ENCODE measurements around the gene CHRNG.

Gene CHRNG

GRCh38 chr2:232539298-232540231 lies at the start of gene CHRNG:
Gene CHRNG, plus strand, starts transcription at chr2:232539692. Its CDS starts 56 bp downstream, at chr2:232539748.
- no peak for DNase-seq

GRCh38 chr2:232490221-232491138 lies 49.0 kb upstream of the CHRNG start:
- DNase-seq: no peak

- DNase-seq: no peak
These were observed 48.2 kb upstream of the CHRNG start for GRCh38 chr2:232491139-232491780.

- DNase-seq: no peak
These were observed 47.1 kb upstream of the CHRNG start for GRCh38 chr2:232492236-232492848.

GRCh38 chr2:232492963-232493700 lies 46.4 kb upstream of the CHRNG start:
- no peak for DNase-seq

GRCh38 chr2:232493701-232494474 lies 45.6 kb upstream of the CHRNG start:
- DNase-seq: no peak

GRCh38 chr2:232494542-232494941 lies 45.0 kb upstream of the CHRNG start:
- no peak for DNase-seq

GRCh38 chr2:232495292-232495691 lies 44.2 kb upstream of the CHRNG start:
- no peak for DNase-seq

GRCh38 chr2:232496501-232497270 lies 42.8 kb upstream of the CHRNG start:
- DNase-seq: no peak

- no peak for DNase-seq
These were observed 42.1 kb upstream of the CHRNG start for GRCh38 chr2:232497348-232497747.

GRCh38 chr2:232498452-232498851 lies 41.0 kb upstream of the CHRNG start:
- DNase-seq: no peak

GRCh38 chr2:232501331-232501771 lies 38.1 kb upstream of the CHRNG start:
- no peak for DNase-seq

GRCh38 chr2:232501794-232502390 lies 37.6 kb upstream of the CHRNG start:
- DNase-seq: no peak

- peak; percentile 25 for DNase-seq
These were observed 37.0 kb upstream of the CHRNG start for GRCh38 chr2:232502511-232502910.

GRCh38 chr2:232502911-232503808 lies 36.3 kb upstream of the CHRNG start:
- peak; percentile 52 for DNase-seq

- DNase-seq: no peak
These were observed 35.6 kb upstream of the CHRNG start for GRCh38 chr2:232503809-232504323.

GRCh38 chr2:232504438-232504837 lies 35.1 kb upstream of the CHRNG start:
- no peak for DNase-seq

GRCh38 chr2:232505856-232506255 lies 33.6 kb upstream of the CHRNG start:
- DNase-seq: no peak
